HG03521 (cell line): ENCODE results near the gene RBM23.
A peak's percentile ranks its signal among the peaks of the same experiment; 100 is the strongest.
"Not testable (repeated sequence)": the region's sequence is repeated elsewhere in the genome, so short reads cannot be mapped to it uniquely, and the experiment has no call there.

Experiments
- ATAC-seq: cut with Tn5 transposase; IDR thresholded peaks from one replicate; pipeline ENCODE4 v1.9.1; 2021; ENCODE audit warnings: mild to moderate bottlenecking, moderate library complexity; ENCODE audit not compliant: unreplicated experiment

RBM23 gene

DNA sequence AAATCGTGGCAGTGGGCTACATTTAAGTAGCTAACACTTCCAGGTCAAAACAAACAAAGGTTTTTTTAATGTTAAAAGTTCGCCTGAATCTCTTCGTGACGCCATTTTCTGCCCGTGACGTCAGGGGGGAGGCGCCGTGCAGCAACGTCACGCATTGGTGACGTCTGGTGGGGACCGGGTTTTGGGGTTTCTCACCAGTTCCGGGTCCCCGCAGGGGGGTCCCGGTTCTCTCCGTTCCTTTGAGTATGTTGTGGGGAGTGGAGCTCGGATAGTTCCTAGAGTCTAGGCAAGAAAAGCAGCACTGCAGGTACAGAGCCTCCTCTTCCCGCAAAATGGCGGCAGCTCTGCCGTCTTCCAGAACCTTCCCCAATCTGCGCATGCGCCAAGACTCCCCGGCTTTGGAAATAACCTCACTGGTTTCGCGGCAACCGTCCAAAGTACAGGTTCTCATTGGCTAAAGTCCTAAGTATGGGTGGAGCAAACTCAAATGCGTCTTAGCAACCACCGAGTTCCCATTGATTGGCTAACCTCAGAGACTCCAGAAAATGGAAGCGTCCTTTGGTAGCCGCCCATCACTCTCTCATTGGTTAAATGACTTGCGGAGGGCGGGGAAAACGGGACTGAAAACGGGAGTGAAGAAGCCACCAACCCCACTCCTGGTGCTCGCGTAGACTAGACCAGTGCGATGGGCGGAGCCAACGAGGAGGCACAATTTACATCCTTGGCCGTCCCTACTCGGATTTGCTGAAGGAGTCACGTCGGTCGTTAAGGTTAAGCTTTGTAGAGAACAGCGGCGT is at the start of gene RBM23:
Gene RBM23, minus strand, starts transcription at position 346 of the 797 bp plus-strand sequence.
- ATAC-seq, result peak; percentile 90

DNA sequence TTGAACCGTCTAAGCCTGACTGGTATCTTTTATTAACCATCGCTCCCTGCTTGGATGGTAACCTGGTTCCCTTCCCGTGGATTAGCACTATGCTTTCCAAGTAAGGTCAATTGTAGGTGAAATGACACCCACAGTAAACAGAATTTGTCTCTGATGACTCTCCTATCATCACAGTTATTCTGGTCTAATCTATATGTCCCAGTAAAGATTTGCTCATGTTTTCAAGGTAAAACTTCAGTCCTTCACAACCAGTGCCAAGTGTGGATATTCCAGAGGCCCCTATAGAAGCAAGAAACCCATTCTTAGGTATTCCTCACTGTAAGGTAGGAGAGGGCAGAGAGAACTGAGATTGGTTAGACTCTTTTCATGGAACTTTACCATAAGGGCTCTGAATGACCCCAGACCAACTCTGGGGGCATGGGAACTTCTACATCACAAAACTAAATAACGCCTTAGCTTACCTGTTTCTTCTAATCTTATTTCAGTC is 47.9 kb upstream of the RBM23 start:
- no peak for ATAC-seq

DNA sequence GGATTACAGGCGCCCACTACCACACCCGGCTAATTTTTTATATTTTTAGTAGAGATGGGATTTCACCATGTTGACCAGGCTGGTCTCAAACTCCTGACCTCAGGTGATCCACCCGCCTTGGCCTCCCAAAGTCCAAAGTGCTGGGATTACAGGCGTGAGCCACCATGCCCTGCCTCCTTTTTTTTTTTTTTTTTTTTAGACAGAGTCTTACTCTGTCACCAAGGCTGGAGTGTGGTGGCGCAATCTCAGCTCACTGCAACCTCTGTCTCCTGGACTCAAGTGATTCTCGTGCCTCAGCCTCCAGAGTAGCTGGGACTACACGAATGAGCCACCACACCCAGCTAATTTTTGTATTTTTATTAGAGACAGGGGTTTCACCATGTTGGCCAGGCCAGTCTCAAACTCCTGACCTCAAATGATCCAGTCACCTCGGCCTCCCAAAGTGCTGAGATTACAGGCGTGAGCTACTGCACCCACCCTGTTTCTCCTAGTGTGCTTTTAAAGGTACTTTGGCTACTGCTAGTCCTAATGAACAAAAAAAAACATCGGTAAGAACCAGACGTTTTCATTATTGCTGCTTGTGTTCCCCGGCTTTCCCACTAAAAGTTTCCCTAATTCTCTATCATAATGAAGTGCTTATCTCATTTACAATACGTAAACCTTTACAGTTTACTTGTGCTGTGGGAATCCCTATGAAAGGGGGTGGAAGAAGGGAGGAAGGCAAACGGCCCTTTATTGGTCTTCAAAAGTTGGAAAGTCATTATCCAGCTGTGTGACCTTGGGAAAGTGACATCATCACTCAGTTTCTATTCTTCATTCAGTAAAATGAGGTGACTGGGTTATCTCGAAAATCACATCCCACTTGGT is 47.2 kb upstream of the RBM23 start:
- not testable (repeated sequence) for ATAC-seq

DNA sequence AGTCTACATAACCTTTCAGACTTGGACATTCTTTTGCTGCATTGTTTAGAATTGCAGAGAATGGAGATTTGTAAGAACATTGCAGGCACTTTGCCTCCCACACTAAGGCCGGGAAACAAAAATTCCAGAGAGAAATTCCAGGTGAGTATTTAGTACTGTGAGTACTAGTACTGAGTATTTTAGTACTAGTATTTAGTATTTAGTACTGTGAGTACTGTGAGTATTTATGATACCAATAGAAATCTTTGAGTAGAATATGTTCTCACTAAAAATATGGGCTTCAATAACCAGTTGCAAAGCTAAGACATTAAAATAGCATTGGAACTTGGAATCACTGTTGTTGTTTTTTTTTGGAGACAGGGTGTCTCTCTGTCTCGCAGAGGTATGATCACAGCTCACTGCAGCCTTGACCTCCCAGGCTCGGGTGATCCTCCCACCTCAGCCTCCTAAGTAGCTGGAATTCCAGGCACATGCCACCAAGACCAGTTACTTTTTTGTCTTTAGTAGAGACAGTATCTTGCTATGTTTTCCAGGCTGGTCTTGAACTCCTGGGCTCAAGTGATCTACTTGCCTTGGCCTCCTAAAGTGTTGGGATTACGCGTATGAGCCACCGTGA is 43.2 kb upstream of the RBM23 start:
- ATAC-seq, result no peak

DNA sequence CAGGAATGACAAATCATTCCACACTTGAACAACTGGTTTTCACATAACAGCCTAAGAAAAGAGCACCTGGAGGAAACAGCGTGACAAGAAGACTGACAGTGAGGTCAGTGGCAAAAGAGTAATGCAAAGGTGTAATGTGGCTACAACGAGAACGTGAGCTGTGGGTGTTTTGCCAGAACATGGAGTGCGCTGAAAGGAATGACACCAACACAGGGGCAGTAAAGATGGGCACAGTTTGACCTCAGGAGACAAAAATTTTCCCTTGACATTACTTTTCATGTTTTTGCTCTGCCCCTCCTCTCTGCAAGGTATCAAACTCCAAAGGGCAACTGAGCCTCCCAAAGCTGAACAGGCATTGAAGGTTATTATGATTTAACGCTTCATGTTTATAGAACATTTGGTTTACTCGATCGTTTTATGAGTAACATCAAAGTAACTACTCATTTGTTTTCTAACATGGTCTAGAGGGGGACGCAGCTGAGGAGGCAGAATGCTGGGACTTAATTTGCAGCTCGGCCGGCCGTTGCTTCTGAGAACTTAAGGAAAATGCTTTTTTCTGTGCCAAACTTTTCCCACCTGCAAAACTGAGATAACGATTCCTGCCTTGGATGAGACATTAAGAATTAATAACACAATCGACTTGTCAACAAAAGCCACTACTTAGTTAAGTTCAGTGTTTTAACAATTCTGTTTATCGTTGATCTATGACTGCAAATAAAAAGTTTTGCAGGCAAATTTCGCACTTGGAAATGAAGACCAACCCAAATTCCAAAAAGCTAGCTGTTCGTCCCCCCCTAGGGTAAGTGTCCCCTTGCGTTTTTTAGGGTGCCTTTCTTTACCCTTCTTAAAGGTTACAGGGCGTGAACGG is 37.0 kb upstream of the RBM23 start:
- no peak for ATAC-seq

DNA sequence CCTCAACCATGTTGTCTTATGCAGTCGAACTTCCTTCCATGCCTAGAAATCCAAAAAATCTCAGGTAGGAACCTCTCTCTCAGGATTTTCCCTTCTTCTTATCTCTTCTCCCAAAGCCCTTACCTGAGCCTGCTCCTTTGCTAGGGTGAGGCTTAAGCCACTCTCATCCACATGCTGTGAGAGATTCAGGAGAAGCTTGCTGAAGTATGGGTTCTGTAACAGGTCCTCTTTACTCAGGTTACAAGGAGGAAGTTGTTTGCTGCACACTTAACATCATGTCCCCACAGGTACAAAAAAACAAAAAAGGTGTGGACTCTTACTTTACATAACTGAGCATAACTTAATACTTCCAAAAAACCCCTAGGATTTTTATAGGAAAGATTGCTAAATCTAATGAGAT is 33.5 kb upstream of the RBM23 start:
- ATAC-seq, result no peak

DNA sequence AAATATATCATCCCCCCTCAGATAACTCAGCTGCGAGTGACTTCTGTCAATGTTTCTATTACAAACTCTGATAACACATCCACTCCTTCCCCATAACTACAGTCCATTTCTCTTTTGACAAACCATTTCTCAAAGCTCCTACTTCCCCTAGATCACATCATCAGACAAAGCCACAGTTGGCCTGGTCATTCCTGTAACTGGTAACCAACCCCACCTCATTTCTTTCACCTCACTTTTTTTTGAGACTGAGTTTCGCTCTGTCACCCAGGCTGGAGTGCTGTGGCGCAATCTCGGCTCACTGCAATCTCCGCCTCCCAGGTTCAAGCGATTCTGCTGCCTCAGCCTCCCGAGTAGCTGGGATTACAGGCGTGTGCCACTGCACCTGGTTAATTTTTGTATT is 32.8 kb upstream of the RBM23 start:
- ATAC-seq, result not testable (repeated sequence)

DNA sequence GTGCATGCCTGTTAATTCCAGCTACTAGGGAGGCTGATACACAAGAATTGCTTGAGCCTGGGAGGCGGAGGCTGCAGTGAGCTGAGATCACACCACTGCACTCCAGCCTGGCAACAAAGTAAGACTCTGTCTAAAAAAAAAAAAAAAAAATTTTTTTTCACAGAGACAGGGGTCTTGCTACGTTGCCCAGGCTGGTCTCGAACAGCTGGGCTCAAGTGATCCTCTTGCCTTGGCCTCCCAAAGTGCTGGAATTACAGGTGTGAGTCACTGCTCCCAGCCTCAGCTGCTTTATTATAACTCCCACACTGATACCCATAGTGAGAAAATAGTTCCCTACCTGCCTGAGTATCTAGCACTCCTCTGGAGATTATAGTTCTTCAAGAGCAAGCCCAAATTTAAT is 26.7 kb upstream of the RBM23 start:
- no peak for ATAC-seq

DNA sequence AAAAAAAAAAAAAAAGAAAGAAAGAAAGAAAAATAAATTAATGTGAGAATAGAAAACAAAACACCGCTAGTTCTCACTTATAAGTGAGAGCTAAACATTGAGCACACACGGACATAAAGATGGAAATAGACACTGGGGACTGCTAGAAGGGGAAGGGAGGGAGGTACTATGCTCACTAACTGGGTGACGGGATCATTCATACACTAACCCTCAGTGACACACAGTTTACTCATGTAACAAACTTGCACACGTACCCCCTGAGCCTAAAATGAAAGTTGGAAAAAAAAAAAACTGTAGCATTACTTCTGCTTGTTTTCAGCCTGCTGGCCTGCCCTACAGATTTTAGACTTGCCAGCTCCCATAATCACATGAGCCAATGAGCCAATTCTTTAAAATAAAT is 20.7 kb upstream of the RBM23 start:
- no peak for ATAC-seq

DNA sequence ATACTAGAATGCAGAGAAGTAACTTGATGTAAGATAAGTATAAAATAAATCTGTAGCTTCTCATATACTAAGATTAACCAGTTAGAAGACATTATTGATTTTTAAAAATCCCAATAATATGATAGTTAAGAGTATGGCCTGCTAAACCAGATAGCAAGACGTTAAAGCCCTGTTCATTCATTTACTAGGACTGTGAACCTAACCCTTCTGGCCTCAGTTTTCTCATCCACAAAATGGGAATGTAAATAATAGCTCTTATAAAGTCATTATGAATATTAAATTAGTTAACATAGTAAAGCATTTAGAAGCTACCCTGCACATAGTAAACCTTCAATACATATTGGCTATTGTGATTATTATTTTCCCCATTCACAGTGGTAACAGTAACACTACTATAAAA is 16.2 kb upstream of the RBM23 start:
- ATAC-seq, result no peak

DNA sequence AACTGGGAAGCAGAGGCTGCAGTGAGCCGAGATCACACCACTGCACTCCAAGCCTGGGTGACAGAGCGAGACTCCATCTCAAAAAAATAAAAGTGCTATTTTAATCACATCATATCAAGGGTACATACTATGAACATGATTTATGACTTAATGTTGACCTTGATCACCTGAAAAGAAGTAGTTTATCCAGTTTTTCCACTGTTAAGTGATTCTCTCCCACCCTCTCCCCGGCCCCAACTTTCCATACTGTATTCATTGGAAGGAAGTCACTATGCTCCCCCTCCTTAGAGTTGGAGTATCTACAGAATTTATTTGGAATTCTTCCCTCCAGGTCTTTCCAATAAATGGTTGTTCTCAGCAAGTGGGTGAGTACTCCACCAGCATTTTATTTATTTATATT is 13.2 kb upstream of the RBM23 start:
- ATAC-seq, result no peak

DNA sequence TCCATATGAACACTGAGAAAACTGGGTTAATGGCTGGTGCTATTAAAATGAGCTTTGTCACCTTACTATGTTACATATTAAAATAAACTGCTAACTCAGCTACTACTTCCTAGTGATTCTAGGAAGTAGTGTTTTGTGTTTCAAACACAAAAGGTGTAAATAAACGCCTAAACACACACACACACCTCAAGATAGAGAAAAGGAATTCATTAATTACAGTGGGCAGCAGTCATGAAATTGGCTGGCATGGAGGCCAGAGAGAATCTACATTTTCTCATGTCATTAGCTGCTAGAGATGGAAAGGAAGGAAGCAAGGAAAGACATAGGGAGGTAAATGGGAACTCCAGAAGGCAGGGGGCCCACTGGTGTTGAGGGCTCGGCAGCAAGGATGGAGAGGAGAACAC is 11.0 kb upstream of the RBM23 start:
- peak; percentile 2 for ATAC-seq

DNA sequence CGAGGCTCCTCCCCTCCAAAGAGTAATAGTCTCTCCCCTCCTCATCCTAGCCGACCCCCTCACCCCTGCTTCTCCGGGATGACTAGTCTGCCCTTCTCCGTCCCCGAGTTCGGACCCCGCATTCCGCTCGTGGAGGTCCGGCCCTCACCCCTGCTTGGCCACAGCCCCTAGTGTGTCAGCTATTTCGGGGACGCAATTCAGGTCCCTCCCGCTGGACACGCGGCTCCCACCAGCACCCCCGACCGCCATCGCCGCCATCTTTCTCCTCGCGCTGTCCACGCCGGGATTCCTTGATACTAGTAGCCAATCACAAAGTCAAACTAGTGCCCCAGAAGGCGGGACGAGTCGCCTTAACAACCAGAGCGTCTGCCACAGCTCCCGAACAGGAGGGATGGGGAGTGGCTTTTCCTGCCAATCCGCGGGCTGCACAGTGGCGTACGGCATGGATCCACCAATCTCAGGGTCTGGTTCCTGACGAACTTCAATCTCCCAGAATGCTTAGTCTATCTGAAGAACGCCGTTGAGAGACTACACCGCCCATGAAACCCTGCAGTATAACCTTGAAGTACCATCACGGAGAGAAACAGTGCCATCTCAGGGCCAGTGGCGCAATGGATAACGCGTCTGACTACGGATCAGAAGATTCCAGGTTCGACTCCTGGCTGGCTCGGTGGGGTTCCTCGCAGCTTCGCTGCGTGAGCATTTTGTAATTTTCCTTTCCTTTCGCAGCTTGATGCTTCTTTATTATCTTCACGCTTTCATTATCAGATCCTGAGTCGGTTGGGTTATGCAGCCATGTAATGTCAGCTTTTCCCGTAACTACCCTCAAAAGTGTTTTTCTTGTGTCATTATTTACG is 10.4 kb upstream of the RBM23 start, which contains the start of gene PRMT5:
Gene PRMT5, minus strand, starts transcription at position 273 of the 857 bp plus-strand sequence. Its CDS starts 15 bp downstream, at position 258.
- peak; percentile 91 for ATAC-seq

DNA sequence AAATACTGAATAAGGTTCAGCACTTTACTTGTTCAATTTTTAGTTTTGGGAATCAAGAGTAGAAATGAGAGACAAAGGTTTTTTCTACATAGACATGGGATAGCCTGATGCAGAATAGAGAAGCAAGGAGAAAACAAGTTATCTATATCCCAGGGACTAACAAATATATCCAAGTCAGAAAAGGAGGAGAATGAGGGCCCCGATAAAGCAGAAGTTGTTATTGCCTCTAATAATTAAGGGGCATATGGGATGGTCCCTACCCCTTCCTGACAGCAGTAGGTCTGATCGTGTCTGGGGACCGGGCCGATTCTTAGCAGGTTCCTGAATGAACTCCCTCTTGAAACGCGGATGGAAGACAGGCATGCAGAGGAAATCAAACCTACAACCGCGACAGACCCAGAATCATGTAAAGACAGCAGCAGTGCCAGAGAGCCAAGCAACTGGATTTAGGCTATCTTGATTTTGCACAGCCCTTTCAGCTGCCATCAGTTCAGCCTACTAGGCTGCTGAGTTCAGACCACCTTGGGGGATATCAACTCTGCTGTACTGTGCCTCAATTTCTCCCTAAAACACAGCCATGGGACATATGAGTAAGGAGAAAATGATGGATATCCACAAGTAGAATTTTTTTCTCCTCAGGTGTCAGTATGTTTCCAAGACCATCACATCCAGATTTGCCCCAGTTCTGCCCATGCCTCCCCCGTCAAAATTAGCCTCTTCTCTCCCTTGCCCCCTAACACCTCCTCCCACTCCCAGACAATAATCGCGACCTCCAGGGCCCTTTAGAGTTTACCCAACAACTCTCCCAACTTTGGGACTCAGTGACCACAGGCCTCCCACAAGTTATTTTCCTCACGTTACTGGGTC is 9.5 kb upstream of the RBM23 start:
- ATAC-seq, result no peak

DNA sequence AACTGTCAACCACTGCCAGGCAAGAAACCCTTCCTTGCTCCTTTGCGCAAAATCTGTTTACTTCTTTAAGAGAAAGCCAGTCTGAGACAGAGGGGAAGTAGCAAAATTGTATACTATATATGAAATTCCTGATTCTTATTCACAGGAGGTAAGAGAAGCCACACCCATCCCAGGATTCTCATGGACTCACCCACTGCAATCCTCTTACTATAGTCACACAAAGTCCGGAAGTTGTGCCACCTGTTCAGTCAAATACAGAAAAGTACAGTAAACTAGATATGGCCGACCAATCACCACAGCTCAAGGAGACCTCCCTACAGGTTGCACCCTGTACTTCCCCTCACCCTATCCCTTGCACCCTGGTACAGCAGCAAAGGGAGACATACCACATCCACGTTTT is 7.4 kb upstream of the RBM23 start:
- ATAC-seq, result no peak

DNA sequence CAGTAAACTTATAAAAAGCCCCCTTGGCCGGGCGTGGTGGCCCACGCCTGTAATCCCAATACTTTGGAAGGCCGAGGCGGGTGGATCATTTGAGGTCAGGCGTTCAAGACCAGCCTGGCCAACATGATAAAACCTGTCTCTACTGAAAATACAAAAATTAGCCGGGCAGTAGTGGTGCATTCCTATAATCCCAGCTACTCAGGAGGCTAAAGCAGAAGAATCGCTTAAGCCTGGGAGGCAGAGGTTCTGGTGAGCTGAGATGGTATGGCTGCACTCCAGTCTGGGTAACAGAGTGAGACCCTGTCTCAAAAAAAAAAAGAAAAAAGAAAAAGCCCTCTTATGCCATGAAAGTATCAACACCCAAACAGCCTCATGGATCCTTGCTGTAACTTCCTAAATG is 6.6 kb upstream of the RBM23 start:
- no peak for ATAC-seq

DNA sequence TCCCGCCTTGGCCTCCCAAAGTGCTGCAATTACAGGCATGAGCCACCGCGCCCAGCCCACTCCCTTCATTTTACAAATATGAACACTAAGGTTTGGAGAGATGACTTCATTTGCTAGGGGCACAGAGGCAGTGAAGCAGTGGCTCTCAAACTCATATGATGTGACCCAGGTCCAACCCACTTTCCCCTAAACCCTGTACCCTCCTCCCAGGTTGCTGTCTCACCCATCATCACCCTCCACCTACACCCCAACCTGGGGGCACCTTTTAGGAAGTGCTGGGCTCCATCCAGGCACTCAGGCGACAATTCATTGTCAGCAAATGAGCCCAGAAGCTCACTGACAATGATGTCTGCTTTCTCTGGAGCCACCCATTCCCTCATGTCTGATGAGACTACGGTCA is 4.8 kb upstream of the RBM23 start:
- ATAC-seq, result no peak

DNA sequence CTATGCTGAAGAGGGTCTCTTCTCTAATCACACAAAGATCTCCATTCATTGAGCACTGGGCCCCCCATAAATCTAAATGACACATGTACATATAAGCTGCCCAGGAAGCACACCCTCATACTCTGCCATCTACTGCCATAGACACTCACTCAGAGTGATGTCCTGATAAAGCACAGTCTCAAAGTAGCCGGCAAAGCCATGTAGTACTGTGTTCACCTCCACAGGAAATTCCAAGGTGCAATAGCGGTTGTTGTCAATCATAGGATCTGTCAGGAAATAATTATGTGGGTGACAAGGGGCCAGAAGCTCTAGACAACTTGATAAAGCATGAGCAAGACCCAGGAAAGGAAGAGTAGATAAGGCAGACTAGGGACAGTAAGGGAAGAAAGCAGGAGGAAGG is 3.3 kb upstream of the RBM23 start:
- ATAC-seq, result no peak

DNA sequence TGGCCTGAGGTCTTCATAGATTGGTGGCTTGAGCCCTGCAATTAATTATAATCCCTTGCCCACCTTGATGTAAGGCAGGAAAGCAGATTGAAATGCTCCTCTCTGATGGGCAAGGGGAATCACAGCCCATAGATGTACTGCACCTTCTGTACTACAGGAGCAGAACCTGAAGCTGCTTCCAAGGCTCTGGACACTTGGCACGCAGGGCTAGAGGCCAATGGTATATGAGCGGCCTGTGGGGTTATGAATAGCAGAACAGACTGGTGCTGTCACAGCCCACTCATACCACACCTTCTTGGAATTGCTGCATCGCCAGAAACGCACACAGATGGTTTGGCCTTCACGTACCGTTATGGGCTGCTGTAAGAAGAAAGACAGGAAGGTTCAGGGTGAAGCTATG is 1.7 kb upstream of the RBM23 start:
- no peak for ATAC-seq
